Measurements from ENCODE around the gene MOCOS.

MOCOS gene

DNA sequence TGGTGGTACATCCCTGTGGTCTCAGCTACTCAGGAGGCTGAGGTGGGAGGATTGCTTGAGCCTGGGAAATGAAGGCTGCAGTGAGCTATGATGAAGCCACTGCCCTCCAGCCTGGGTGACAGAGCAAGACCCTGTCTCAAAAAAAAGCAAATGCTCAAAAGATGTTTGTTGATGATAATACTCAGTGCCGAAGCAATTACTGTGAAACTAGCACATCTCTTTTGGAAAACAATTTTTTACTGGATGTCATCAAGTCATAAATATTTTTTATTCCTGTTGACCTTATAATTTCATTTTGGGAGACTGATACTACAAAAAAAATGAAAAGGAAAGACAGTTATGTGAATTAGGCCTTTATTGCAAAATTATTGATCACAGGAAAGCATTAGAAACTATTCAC, 75.7 kb downstream of the MOCOS start:
- in situ Hi-C loops (cut with MboI; ENCODE audit: low sequenced_read_pairs), result no loop called here

DNA sequence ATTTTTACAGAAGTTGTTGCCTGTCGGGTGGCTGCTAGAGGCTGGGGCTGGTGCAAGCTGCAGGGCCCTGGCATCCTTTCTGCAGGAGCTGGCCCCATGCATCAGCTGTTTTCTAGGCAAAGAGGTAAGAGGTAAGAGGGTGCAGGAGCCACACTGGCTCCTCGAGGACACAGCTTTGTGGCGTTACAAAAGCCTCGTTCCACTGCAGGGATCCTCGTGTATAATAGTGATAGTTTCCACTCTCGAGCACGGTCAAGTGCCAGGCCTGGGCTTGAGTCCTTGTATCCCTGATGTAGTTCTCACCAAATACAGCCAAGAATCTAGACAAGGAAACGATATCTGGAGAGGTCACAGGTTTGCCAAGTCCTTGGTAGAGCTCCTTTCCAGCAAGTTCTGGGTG, 77.0 kb downstream of the MOCOS start:
- in situ Hi-C loops (cut with MboI; ENCODE audit: low sequenced_read_pairs), result no loop called here

DNA sequence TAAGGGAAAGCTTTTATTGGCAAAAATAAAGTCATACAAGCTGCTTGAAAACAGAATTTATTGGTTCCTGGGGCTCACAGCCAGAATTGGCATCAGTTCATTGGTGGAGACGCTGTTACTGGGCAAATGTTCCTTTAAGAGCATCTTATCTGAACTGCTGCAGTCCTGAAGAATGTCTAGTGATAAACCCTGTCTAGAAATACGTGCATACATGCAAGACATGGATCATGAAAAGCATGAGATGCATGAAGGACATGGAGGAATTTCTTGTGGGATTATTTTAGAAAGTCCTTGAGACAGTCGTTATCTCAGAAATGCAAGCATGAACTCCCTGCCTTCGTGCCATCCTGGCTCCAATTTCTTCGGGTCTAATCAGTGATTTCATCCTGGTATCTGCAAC, 77.7 kb downstream of the MOCOS start:
- in situ Hi-C loops (cut with MboI; ENCODE audit: low sequenced_read_pairs), result no loop called here

DNA sequence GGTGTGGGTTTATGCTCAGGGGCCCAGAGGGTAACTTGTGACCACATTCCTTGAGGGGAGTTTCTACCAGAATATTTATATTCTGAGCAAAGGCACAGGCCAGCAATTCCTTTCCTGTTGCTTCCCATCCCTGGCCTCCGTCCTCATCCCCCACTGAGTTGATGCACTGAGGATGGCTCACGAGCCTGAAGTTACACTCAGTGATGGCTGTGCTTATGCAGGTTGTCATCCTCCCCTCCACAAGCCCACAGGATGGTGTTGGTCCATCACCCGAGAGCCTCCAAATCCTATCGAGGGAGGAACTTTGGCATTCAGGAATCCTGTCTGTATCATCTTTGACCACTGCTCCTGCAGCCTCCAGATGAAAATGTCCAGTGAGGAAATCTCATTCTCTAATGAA, 81.9 kb downstream of the MOCOS start:
- in situ Hi-C loops (cut with MboI; ENCODE audit: low sequenced_read_pairs), result no loop called here

DNA sequence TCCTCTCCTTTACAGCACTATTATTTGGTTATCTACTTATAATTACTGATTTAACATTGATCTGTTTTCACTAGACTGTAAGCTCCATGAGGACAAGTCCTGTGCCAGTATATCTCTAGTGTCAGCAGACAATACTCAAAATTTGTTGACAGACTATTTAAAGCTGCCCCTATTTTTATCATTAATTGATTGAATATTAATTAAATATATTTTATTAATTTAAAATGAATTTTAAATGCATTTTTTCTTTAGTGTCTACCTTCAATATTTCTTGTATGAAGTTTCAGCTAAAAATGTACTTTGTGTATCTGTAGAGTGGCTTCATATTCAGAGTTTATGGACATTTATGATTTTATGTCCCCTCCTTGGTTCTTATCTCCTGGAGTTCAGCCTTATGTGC, 83.9 kb downstream of the MOCOS start:
- in situ Hi-C loops (cut with MboI; ENCODE audit: low sequenced_read_pairs), result no loop called here

DNA sequence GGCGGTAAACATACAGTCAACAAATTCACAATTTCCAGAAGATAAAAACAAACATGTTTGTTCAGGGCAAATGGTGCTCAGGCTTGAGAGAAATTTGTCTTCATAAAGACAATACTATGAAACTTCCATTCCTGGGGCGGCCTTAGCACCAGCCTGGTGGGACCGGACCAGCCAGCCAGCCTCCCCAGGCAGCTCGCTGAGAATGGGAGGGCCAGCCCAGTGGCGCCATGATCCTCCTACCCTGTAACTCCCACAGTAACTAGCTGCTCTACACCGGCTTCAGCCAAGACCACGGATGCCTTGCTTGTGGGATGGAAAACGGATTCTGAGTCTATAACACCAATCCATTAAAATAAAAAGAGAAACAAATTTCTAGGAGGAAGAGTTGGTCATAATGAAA, 86.0 kb downstream of the MOCOS start:
- in situ Hi-C loops (cut with MboI; ENCODE audit: low sequenced_read_pairs), result no loop called here

DNA sequence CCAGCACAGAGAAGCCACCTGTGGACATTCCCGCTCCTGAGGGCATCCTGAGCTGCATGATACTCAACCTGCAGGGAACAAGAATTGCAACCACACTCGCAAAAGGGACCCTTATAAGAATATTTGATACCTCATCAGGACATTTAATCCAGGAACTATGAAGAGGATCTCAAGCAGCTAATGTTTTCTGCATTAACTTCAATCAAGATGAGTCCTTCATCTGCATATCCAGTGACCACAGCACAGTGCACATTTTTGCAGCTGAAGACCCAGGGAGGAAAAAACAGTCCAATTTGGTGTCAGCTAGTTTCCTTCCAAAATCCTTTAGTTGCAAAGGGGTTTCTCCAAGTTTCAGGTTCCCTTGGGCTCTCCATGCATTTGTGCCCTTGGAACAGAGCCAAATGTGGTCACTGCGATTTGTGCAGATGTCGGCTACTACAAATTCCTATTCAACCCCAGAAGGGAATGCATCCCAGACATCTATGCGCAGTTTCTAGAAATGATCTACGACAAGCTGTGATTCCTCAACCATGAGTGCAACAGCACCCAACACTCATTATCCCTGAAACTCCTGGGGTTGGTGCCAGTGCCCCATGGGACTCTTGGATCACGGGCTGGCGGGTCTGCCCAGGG, 86.9 kb downstream of the MOCOS start:
- in situ Hi-C loops (cut with MboI; ENCODE audit: low sequenced_read_pairs), result no loop called here

DNA sequence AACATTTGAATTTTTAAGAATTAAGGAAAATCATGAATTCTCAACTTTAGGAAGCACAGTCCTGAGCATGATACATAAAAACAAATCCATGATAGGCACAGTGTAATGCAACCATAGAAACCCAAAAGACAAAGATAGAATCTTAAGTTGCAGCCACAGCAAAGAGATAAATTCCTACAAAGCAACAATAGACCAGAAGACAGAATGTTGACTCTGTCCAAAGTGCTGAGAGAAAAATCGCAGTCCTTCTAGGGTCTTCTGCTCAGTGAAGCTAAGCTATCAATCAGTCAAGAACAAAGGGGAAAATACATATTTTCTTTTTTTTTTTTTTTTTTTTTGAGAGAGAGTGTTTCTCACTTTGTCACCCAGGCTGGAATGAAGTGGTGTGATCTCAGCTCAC, 88.3 kb downstream of the MOCOS start:
- in situ Hi-C loops (cut with MboI; ENCODE audit: low sequenced_read_pairs), result loop anchor here (25.0 kb wide), 1 partner anchor 263 kb away; no protein-coding TSS in a partner anchor

DNA sequence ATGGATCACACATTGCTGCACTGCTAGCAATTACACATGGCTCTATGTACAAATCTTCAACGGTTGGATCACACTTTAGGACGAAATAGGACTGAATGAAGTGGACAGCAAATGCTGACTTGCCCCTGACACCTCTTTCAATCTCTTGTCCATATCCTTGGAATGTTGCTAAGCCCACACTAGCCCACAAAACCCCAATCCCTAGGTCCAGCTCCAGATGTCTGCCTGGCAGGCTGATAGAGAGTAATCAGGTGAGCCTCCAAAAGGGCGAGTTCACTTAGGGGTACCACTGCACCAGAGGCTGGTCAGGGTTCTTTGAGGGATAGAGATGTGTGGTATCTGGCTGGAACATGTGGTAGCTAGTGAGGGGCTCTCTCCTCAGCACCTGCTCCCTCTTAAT, 91.7 kb downstream of the MOCOS start:
- in situ Hi-C loops (cut with MboI; ENCODE audit: low sequenced_read_pairs), result loop anchor here (25.0 kb wide), 1 partner anchor 267 kb away; no protein-coding TSS in a partner anchor

DNA sequence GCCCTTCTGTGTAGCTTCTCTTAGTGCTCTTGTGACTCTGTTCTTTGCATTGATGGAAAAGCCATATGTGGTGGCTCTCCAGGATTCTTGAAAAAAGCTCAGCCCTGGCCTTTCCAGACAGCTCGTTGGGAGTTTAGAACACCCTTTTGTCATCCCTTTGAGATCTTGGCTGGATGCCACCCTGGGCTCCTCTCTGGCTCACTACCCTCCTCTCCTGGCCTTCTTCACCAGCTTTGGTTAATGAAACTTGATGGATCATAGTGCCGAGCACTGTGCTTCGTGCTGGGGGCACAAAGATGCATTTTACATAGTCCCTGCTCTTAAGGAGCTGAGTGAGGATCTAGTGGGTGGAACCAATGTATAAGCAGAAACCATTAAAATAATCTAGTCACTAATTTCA, 94.6 kb downstream of the MOCOS start:
- in situ Hi-C loops (cut with MboI; ENCODE audit: low sequenced_read_pairs), result loop anchor here (25.0 kb wide), 1 partner anchor 270 kb away; no protein-coding TSS in a partner anchor

DNA sequence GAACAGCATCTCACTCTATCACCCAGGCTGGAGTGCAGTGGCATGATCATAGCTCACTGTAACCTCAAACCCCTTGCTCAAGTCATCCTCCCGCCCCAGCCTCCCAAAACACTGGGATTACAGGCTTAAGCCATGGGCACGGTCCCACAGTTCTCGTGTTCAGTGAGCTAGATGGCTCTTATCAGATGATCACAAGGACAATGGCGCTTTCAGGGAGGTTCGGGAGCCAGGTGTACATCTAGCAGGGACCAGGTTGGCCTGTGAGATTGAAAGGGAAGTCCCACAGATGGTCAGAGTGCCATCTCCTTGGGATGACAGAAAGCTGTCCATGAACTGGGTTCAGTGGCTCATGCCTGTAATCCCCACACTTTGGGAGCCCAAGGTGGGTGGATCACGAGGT, 96.2 kb downstream of the MOCOS start:
- in situ Hi-C loops (cut with MboI; ENCODE audit: low sequenced_read_pairs), result loop anchor here (25.0 kb wide), 1 partner anchor 271 kb away; no protein-coding TSS in a partner anchor

DNA sequence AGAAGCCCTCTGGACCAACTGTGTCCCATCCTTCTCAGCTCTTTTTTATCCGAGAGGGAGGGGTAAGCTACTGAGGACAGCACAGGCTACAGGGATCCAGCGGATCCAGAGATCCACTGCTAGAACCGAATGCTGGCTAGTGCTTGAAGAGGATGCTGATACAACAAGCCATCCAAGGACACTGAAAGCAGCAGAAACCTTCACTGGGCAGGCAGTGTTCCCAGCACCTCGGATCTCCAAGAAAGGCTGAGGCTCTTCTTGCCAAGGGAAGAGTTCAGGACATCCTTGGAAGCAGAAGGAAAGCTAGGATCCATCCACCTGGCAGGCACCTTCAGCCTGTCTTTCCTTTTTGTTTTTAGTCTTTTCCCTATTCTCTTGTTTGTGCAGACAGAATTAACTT, 97.0 kb downstream of the MOCOS start:
- in situ Hi-C loops (cut with MboI; ENCODE audit: low sequenced_read_pairs), result loop anchor here (25.0 kb wide), 1 partner anchor 272 kb away; no protein-coding TSS in a partner anchor

DNA sequence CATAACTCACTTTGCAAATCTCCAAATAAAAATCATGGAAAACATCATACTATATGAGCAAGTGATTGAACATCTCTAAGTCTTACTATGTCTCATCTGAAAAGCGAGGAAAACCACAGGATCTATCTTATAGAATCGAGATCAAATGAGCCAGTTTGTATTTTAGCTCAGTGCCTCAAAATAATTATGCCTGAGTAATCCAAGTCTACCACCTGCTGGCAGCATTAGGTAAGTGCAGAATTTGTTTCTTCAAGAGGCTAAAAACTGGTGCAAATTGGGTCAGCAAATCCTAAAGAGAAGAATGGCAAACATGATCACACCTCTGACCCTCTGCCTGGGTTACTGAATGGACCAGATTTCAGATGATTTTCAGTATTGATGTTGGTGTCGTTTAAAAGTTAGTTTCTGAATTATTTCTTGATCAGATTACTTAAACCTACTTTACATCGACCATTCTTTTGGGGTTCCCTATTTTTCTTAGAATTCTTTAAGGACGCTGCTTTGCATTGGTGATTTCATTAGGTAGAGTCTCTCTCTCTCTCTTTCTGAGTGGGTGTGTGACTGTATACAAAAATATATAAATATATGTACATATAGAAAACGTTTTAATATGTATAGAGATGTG, 97.5 kb downstream of the MOCOS start:
- in situ Hi-C loops (cut with MboI; ENCODE audit: low sequenced_read_pairs), result loop anchor here (25.0 kb wide), 1 partner anchor 272 kb away; no protein-coding TSS in a partner anchor

DNA sequence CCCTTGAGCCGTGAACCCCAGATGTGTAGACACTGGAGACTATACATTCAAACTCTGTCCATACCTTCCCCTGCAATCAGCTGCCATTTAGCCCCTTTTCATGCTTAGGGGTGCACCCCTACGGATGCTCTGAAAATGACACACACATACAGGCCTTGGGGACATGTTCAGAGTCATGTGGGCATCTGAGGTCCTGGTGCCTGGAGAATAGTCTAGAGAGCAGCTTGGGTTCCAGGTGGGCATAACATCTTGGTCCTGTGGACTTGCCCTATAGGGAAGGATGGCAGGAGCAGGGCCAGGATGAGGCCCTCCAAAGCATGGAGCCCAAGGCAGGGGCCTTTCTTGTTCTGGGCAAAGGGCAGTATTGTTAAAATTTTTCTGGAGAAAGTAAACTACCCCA, 100.4 kb downstream of the MOCOS start:
- in situ Hi-C loops (cut with MboI; ENCODE audit: low sequenced_read_pairs), result loop anchor here (25.0 kb wide), 1 partner anchor 275 kb away; no protein-coding TSS in a partner anchor

DNA sequence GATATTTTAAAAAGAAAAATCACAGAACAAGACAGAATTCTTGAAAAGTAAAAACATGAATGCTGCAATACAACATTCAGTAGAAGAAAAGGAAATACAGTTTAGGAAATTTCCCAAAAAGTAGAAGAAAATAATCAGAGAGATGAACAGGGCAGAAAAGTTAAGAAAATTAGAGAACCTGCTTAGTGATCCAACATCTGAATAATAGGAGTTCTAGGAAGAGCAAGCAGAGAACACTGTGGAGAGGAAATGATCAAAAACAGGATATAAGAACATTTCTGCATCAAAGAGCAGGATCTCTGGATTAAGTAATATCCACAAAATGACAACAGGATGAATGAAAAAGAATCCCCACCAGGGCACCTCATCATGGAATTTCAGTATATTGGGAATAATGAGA, 101.4 kb downstream of the MOCOS start:
- in situ Hi-C loops (cut with MboI; ENCODE audit: low sequenced_read_pairs), result loop anchor here (25.0 kb wide), 1 partner anchor 276 kb away; no protein-coding TSS in a partner anchor

DNA sequence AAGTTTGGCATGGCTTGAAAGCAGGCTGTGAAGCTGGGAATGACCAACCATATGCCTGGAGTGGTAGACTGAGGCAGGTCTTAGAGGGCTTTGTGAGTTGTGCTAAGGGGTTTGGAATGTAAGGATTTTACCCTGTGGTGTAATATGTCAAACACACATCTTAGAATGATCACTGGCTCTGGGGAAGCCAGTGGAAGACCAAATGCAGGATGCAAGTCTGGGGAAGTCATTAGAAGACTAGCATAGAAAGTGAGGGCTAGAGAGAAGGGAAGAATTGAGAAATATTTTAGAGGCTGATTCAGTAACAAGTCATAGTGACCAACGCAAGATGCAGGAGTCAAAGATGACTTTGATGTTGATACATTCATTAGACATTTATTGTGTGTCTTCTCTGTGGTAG, 106.7 kb downstream of the MOCOS start:
- in situ Hi-C loops (cut with MboI; ENCODE audit: low sequenced_read_pairs), result loop anchor here (25.0 kb wide), 1 partner anchor 282 kb away; no protein-coding TSS in a partner anchor

DNA sequence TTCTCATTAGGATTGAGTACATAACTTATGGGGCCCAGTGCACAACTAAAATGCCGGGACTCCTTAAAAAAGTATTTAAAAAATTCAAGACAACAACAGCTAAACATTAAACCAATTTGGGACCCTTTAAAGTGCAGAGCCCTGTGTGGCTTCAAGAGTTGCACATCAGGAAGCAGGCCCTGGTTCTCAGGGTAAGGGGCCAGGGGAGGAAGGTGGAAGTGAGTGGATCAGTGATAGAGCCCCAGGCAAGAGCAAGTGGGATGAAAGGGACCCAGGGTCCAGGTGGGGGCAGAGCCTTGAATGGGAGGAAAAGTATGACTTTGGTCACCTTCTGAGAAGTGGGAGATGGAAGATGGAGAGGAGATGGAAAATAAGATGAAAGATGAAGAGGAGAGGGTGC, 107.9 kb downstream of the MOCOS start:
- in situ Hi-C loops (cut with MboI; ENCODE audit: low sequenced_read_pairs), result loop anchor here (25.0 kb wide), 1 partner anchor 283 kb away; no protein-coding TSS in a partner anchor

DNA sequence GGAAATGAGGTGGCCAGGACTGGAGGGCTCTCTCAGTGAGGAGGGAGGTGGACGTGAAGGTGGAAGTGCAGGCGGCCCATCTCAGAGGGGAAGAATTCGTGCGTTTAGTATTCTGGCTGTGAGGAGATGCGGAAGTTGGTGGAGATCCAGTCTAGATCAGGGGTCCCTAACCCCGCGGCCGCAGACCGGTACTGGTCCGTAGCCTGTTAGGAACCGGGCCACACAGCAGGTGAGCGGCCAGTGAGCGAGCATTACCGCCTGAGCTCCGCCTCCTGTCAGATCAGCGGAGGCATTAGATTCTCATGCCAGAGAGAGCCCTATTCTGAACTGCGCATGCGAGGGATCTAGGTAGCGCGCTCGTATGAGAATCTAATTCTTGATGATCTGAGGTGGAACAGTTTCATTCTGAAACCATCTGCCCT, 108.6 kb downstream of the MOCOS start:
- in situ Hi-C loops (cut with MboI; ENCODE audit: low sequenced_read_pairs), result loop anchor here (25.0 kb wide), 1 partner anchor 284 kb away; no protein-coding TSS in a partner anchor

DNA sequence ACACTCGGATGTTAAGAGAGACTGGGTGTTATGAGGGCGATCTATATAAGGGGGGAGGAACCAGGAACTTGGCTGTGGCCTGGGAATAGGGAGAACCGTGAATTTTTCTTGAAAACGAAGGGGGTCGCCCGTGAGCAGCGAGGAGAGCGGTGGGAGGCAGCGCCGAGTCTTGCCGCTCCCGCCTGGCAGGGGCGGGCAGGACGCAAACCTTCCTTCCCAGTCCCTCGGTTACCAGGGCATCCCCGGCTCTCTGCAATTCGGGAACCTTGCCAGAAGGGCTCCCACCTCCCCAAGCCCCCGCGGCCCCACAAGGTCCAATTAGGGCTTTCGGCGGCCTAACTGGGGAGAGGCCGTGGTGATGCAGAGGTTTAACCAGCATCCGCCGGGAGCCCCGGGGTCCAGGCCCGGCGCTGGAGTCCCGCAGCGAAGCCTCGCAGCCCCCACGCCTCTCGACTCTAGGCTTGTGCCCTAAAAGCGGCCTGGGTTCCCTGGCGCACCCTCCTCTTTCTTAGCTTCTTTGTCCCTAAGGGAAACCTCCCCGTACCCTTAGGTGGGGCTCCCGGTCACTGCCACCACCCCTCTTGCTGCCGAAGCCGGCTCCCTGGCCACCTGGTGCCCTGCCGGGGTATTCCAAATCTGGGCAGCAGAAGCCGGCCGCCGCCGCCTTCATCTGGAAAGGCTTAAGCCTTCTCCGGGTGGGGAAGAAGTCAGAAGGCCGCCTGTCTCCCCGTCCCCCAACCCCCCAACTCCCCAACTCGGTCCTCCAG, 109.5 kb downstream of the MOCOS start:
- in situ Hi-C loops (cut with MboI; ENCODE audit: low sequenced_read_pairs), result loop anchor here (25.0 kb wide), 1 partner anchor 285 kb away; no protein-coding TSS in a partner anchor

DNA sequence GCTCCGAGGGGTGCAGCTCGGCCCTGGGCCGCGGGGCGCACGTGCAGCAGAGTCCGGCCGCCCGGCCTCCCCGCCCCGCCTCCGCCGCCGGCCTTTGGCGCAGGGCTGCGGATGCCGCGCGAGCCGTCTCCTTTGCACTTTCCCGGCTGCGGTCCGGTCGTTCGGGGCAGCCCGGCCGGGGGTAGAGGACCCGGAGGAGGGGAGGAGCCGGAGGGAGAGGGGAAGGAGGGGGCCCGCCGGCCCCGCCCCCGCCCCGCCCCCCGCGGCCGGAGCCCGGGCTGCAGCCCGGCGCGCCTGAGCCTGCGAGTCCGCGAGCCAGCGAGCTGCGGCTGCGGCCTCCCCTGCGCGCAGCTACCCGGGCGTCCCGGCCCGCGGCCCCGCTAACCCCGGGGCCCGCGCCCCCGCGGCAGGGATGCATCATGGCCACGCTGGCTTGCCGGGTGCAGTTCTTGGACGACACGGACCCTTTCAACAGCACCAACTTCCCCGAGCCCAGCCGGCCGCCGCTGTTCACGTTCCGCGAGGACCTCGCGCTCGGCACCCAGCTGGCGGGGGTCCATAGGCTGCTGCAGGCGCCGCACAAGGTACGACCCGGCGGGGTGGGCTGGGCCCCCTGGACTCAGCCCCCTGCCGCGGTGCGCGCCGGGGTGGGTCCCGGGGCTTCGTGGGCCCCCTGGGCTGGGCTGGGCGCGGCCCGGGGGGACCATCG, 110.3 kb downstream of the MOCOS start, which contains the start of gene FHOD3:
Gene FHOD3 (plus strand): TSS at position 297 of the 709 bp plus-strand sequence. CDS start 123 bp downstream, at position 420.
- in situ Hi-C loops (cut with MboI; ENCODE audit: low sequenced_read_pairs), result loop anchor here (25.0 kb wide), 1 partner anchor 285 kb away; no protein-coding TSS in a partner anchor

Data from HL-60/S4 treated with retinoic acid at 250 ng/mL for 4 days and 3 days (cell line).